ENCODE results near the gene KRTAP19-7.

The KRTAP19-7 gene

DNA sequence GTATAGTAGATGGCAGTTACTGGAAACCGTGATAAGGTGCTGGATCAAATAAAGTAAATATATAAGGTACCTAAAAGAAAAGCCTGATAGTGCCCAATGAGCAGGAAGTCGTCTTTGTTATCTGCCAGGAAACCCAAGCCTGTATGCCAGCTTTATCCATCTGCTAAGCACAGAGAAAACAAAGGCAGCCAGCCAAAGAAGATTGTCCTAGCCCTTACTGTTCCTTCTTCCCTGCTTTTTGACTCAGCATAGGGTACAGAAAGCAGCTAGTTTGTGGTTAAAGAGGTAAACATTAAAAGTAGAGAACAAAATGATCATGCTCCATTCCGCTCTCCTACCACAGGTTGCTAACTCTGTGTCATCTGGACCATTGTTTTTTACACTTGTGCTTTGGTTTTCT is 19.0 kb upstream of the KRTAP19-7 start:
- DNase-seq (ENCODE audit: low read depth, low spot score), result no peak
- TF ChIP-seq ZNF274 (IDR thresholded peaks at IDR 0.05; ENCODE audit: low read depth, low read length), result no peak
- TF ChIP-seq YY1 (IDR thresholded peaks at IDR 0.05; ENCODE audit: insufficient read depth, insufficient read length), result no peak
- TF ChIP-seq SUZ12 (IDR thresholded peaks at IDR 0.05; ENCODE audit: extremely low read depth, insufficient read depth, insufficient read length), result no peak
- Histone ChIP-seq H3K4me1 (ENCODE audit: insufficient read depth, insufficient read length) (no peaks in the 10 kb centered on the region), H3K36me3 (ENCODE audit: insufficient read depth, insufficient read length, low read length) (no peaks in the 10 kb centered on the region), H3K27me3 (ENCODE audit: insufficient read depth, insufficient read length) (no peaks in the 10 kb centered on the region), H3K9me3 (ENCODE audit: insufficient read depth, low read length) (no peaks in the 10 kb centered on the region), H3K9ac (ENCODE audit: insufficient read length, low read depth) (no peak overlapping the region), H3K4me3 (ENCODE audit: insufficient read length, low read depth) (no peak overlapping the region)

DNA sequence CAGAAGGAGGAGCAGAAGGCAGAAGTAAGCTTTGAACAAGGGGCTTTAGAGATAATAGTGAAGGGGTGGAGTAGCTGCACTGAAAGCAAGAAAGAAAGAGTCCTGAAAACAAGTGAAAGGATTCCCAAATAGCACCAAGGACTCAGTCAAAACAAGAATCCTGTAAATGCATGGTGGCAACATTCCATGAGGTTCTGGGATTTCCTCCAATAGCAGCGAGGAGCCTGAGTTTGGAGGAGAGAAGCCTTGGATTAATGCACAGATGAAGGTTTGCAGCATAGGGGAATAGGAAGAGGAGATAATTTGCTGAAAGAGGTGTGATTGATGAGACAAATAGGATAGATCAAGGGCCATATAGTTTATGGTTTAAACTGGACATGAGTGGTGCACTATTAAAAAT is 18.2 kb upstream of the KRTAP19-7 start:
- H3K4me1 ChIP-seq (ENCODE audit: insufficient read depth, insufficient read length), result no peaks in the 10 kb centered on the region
- DNase-seq (ENCODE audit: low read depth, low spot score), result peak; percentile 16
- no peaks in the 10 kb centered on the region for H3K27me3 ChIP-seq (ENCODE audit: insufficient read depth, insufficient read length)
- H3K4me3 ChIP-seq (ENCODE audit: insufficient read length, low read depth), result no peak overlapping the region
- no peak overlapping the region for H3K9ac ChIP-seq (ENCODE audit: insufficient read length, low read depth)
- TF ChIP-seq YY1 (IDR thresholded peaks at IDR 0.05; ENCODE audit: insufficient read depth, insufficient read length), result no peak
- TF ChIP-seq ZNF274 (IDR thresholded peaks at IDR 0.05; ENCODE audit: low read depth, low read length), result no peak
- no peak for TF ChIP-seq SUZ12 (IDR thresholded peaks at IDR 0.05; ENCODE audit: extremely low read depth, insufficient read depth, insufficient read length)
- no peaks in the 10 kb centered on the region for H3K36me3 ChIP-seq (ENCODE audit: insufficient read depth, insufficient read length, low read length)
- no peaks in the 10 kb centered on the region for H3K9me3 ChIP-seq (ENCODE audit: insufficient read depth, low read length)

DNA sequence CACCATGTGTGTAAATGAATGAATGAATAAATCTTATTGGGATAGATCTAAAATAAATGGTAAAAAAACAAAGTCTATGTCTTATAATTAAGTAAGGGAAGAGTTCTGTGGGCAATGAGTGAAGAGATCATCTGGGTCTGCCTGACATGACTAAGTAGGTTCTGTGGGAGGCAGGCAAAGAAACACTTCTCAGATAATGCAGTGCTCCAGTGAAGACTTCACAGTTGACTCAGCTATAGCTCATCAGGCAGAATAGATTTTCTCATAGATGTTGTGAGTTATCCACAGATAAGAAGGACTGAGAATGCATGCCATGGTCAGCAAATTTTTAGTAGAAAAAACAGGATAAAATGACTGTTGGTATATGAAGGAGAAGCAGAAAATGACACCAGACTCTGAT is 16.7 kb upstream of the KRTAP19-7 start:
- Histone ChIP-seq H3K4me1 (ENCODE audit: insufficient read depth, insufficient read length) (no peaks in the 10 kb centered on the region), H3K36me3 (ENCODE audit: insufficient read depth, insufficient read length, low read length) (no peaks in the 10 kb centered on the region), H3K9me3 (ENCODE audit: insufficient read depth, low read length) (no peaks in the 10 kb centered on the region), H3K27me3 (ENCODE audit: insufficient read depth, insufficient read length) (no peaks in the 10 kb centered on the region), H3K9ac (ENCODE audit: insufficient read length, low read depth) (no peak overlapping the region), H3K4me3 (ENCODE audit: insufficient read length, low read depth) (no peak overlapping the region)
- DNase-seq (ENCODE audit: low read depth, low spot score), result no peak
- no peak for TF ChIP-seq ZNF274 (IDR thresholded peaks at IDR 0.05; ENCODE audit: low read depth, low read length)
- no peak for TF ChIP-seq SUZ12 (IDR thresholded peaks at IDR 0.05; ENCODE audit: extremely low read depth, insufficient read depth, insufficient read length)
- TF ChIP-seq YY1 (IDR thresholded peaks at IDR 0.05; ENCODE audit: insufficient read depth, insufficient read length), result no peak

DNA sequence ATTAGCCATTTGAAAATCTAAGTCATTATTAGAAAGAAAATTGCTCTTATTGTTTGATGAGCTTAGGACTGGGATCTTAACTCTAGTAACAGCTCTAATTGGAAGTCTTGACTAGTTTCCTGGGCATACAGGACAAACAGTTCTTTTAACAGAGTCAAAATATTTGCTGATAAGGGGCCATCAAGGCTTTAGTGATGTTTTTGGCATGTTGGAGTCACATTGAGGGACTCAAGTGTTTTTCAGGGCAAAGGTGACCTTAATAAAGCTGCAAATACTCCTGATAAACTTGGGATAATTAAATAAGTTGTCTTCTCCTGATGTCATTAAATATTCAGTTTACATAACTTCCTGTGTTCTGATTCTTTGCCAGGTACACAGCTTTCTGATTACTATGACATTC is 6.5 kb upstream of the KRTAP19-7 start:
- TF ChIP-seq ZNF274 (IDR thresholded peaks at IDR 0.05; ENCODE audit: low read depth, low read length) (no peak), YY1 (IDR thresholded peaks at IDR 0.05; ENCODE audit: insufficient read depth, insufficient read length) (no peak), SUZ12 (IDR thresholded peaks at IDR 0.05; ENCODE audit: extremely low read depth, insufficient read depth, insufficient read length) (no peak)
- H3K4me3 ChIP-seq (ENCODE audit: insufficient read length, low read depth), result no peak overlapping the region
- H3K4me1 ChIP-seq (ENCODE audit: insufficient read depth, insufficient read length), result no peaks in the 10 kb centered on the region

DNA sequence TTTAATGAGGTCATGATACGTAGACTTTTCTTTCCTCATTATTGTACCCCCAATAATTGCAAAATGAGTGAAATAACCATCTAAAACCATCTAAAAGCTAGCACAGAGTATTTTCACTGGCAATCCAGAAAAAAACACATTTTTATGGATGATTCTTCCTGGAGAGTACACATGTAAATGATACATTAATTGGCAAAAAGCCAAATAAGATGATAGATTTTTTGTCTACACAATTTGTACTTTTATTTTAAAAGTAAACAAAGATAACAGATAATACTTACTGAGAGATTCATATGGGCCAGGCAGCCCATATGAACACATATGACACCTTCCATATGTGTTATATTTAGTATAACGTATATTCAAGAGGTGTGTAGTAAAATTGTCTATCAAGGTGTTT is 2.5 kb upstream of the KRTAP19-7 start:
- H3K9ac ChIP-seq (ENCODE audit: insufficient read length, low read depth), result no peak overlapping the region
- no peaks in the 10 kb centered on the region for H3K4me1 ChIP-seq (ENCODE audit: insufficient read depth, insufficient read length)
- no peaks in the 10 kb centered on the region; the same call in 1 of the 2 replicates for H3K9me3 ChIP-seq (ENCODE audit: insufficient read depth, low read length)
- H3K27me3 ChIP-seq (ENCODE audit: insufficient read depth, insufficient read length), result no peaks in the 10 kb centered on the region
- no peak for DNase-seq (ENCODE audit: low read depth, low spot score)
- H3K36me3 ChIP-seq (ENCODE audit: insufficient read depth, insufficient read length, low read length), result no peaks in the 10 kb centered on the region
- TF ChIP-seq YY1 (IDR thresholded peaks at IDR 0.05; ENCODE audit: insufficient read depth, insufficient read length) (no peak), ZNF274 (IDR thresholded peaks at IDR 0.05; ENCODE audit: low read depth, low read length) (no peak), SUZ12 (IDR thresholded peaks at IDR 0.05; ENCODE audit: extremely low read depth, insufficient read depth, insufficient read length) (no peak)
- no peak overlapping the region for H3K4me3 ChIP-seq (ENCODE audit: insufficient read length, low read depth)

More for the DNA sequence above, 6.5 kb upstream of the KRTAP19-7 start:
- no peak for DNase-seq (ENCODE audit: low read depth, low spot score)
- no peaks in the 10 kb centered on the region for H3K27me3 ChIP-seq (ENCODE audit: insufficient read depth, insufficient read length)
- no peaks in the 10 kb centered on the region for H3K9me3 ChIP-seq (ENCODE audit: insufficient read depth, low read length)
- H3K9ac ChIP-seq (ENCODE audit: insufficient read length, low read depth), result no peak overlapping the region
- H3K36me3 ChIP-seq (ENCODE audit: insufficient read depth, insufficient read length, low read length), result no peaks in the 10 kb centered on the region

DNA sequence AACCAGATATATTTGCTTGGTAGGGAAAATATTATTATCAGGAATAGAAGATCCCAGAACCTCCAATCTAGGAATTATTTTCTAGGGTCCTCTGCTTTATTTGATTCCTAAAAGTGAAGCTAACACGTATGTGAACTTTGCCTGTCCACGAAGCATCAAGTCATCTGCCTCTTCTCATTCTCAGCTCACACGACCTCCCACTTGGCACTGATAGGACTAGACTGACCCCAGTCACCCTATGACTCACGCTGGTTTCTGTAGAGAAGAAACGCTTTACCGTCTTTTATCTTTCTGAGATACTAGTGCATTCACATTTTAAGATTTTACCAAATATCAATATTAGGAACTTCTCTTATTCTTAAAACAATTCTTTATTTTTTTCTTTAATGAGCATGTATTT is 2.0 kb upstream of the KRTAP19-7 start:
- TF ChIP-seq SUZ12 (IDR thresholded peaks at IDR 0.05; ENCODE audit: extremely low read depth, insufficient read depth, insufficient read length), result no peak
- TF ChIP-seq ZNF274 (IDR thresholded peaks at IDR 0.05; ENCODE audit: low read depth, low read length), result no peak
- TF ChIP-seq YY1 (IDR thresholded peaks at IDR 0.05; ENCODE audit: insufficient read depth, insufficient read length), result no peak

DNA sequence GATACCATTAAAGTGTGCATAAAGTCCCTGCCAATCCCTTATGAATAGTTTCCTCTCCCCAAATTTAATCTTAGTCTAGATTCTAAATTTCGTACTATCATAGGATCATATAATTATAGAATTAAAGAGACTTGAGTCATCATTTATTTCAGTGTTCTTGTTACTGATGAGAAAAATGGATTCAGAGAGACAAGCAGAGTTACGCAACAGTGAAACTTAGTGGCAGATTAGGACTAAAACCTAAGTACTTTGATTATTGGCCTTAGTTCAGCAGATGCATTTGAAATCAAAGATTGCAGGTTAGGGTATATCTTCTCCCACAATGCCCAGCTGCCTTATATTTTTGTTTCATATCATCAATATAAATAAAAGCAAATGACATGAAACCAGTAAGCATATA is 843 bp upstream of the KRTAP19-7 start:
- no peaks in the 10 kb centered on the region for H3K36me3 ChIP-seq (ENCODE audit: insufficient read depth, insufficient read length, low read length)
- TF ChIP-seq ZNF274 (IDR thresholded peaks at IDR 0.05; ENCODE audit: low read depth, low read length), result no peak
- no peak for TF ChIP-seq YY1 (IDR thresholded peaks at IDR 0.05; ENCODE audit: insufficient read depth, insufficient read length)
- no peaks in the 10 kb centered on the region for H3K27me3 ChIP-seq (ENCODE audit: insufficient read depth, insufficient read length)
- no peaks in the 10 kb centered on the region for H3K4me1 ChIP-seq (ENCODE audit: insufficient read depth, insufficient read length)
- no peak overlapping the region for H3K9ac ChIP-seq (ENCODE audit: insufficient read length, low read depth)
- no peaks in the 10 kb centered on the region; the same call in 1 of the 2 replicates for H3K9me3 ChIP-seq (ENCODE audit: insufficient read depth, low read length)
- no peak overlapping the region for H3K4me3 ChIP-seq (ENCODE audit: insufficient read length, low read depth)
- no peak for DNase-seq (ENCODE audit: low read depth, low spot score)

More for the DNA sequence above, 2.0 kb upstream of the KRTAP19-7 start:
- Histone ChIP-seq H3K36me3 (ENCODE audit: insufficient read depth, insufficient read length, low read length) (no peaks in the 10 kb centered on the region), H3K4me1 (ENCODE audit: insufficient read depth, insufficient read length) (no peaks in the 10 kb centered on the region), H3K4me3 (ENCODE audit: insufficient read length, low read depth) (no peak overlapping the region), H3K9me3 (ENCODE audit: insufficient read depth, low read length) (no peaks in the 10 kb centered on the region; the same call in 1 of the 2 replicates), H3K9ac (ENCODE audit: insufficient read length, low read depth) (no peak overlapping the region), H3K27me3 (ENCODE audit: insufficient read depth, insufficient read length) (no peaks in the 10 kb centered on the region)
- DNase-seq (ENCODE audit: low read depth, low spot score), result no peak

Measured in NT2/D1 (cell line).